Stimulated activated CD8-positive, alpha-beta memory T cell treated with anti-CD3 and anti-CD28 coated beads, Interleukin-15, amount 100 ng/mL, for 4 hours (primary cell): ENCODE data around the gene DNLZ.

Source experiments
- DNase-seq, 2 donors: peaks; one replicate each; pipeline ENCODE4 v3.0.0-alpha.2; 2020; ENCODE audit warnings: low read depth in 2 of 2

The DNLZ gene

DNA sequence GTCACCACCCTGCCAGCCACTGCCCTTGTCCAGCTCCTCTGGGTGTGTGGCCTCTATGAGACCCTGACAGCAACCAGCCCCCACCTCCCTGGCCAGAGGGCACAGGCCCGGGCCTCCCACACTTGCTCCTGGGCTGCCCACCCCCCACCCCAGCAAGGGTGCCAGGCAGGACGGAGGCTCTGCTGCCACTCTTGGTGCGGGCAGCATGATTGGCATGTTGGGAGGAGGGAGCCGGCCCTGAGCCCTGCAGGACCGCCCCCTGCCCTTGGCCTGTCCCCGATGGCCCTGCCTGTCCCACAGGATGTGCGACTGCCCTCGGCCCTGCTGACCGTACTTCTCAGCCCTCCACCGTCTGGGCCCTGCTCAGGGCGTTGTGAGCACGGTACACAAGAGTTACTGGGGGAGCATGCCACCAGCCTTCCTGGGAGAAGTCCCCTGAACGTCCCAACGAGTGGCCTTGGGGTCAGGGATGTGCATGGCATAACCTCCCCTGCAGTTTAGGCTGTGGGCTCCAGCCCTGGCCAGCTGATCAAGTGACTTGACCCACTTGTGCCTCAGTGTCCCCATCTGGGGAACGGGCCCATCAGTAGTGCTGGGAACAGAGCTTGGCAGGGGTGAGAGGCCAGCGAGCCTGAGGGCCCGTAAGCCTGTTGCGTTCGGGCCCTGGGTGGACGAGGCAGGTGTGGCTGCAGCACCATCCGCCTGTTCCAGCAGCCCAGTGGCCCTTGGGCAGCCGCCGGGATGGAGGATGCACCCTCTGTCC, 20.2 kb downstream of the DNLZ start:
- no peak for DNase-seq

DNA sequence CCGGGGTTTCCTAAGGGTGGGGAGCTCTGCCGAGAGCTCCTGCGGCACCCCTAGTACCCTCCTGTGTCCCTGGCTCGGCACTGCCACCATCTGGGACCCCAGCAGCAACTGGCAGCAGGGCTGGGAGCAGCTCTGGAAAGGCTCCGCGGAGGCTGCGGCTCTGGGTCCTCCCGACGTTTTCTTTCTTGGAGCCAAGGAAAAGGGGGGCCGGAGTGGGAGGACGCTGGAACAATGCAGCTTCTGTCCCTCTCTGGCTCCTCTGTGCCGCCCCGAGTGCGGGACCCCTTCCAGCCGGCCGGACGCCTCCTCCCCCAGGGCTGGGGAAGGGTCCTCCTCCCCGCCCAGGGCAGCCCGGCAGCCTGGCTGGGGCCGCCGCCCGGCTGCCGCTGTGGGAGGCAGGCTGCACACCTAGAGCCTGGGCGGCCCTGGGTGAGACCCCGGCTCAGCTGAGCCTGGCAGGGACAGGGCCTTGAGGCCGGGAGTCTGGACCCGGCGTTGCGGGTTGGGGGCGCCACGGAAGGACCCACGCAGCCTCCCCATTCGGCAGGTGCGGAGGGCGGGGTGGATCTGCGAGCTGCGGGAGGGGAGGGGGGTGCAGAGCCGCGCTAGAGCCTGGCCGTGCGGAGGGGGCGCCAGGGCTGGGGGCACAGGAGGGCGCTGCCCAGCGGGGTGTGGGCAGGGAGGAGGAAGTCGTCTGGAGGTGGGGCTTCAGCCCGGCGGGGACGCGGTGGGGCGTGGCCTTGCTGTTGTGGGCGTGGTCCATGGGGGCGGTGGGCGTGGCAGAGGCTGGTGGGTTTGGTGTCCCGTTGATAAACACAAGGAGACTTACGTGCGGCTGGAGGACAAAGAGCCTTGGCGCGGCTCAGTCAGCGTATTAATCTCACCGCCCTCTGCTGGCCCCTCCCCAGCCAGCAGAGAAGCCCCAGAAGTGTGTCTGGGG, 21.1 kb downstream of the DNLZ start:
- DNase-seq = peak in 1 of 2 donors; percentile 37

DNA sequence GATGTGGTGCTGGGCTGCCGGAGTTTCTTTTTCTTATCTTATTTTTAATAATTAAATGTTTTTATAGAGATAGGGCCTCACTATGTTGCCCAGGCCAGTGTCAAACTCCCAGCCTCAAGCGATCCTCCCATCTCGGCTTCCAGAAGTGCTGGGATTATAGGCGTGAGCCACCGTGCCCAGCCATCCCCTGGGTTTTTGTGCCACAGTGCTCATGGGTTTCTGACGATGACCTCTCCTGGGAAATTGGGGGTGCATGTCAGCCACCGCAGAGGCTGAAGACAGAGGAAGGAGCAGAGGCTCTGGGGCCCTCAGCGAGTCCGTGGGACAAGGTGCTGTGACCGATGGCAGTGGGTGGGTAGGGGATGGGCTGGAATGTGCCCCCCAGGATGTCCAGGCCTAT, 21.8 kb downstream of the DNLZ start:
- no peak for DNase-seq

DNA sequence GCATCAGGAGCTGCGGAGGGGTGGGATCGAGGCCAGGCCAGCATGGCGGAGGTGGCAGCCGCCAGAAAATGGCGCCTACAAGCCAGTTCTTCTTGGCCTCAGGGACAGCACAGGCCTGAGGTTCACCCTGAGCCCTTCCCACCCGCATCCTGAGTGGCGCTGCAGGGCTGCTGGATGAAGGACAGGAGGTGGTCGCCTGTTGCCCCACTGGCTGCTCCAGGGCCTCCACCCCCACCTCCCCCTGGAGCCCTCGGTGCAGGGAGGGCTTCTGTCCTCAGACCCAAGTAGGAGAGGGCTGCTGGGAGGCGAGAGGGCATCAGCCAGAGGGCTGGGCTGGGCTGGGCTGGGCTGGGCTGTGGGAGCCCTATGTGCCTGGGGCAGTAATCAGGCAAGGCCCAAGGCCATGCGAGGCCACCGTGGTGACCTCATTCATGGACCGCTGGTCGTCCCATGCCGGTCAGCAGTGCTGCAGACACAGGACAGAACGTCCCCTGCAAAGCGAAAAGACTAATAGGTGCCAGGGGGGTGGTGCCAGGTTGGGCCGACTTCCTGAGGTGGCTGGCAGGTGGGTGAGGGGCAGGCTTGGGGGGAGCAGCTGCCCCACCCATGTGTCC, 22.4 kb downstream of the DNLZ start:
- no peak for DNase-seq

DNA sequence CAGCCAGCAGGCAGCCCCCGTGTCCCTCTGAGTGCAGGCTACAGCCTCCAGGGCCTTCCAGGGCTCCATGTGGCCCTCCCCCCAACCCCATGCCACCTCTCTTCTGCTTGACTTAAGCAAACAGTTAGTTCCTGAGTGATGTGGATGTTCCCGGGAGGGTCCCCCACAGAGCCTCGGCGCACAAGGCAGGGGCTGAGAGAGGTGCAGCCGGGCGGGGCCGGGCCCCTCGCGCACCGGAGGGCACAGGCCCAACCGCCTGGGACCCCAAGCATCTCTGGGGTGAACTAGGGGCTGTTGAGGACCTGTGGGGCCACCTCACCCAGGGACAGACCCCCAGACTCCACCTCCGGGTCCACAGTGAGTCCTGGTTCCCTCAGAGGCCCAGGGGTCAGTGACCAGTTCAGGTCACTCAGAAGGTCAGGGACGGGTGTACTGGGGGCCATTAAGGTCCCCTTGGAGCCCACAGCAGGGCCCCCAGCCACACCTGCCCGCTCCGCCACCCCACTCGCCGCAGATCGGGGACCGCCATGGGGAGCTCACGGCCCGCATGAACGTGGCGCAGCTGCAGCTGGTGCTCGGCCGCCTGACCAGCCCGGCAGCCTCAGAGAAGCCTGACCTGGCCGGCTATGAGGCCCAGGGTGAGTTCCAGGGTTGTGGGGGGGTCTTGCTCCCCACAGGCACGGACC, 23.0 kb downstream of the DNLZ start:
- no peak for DNase-seq

DNA sequence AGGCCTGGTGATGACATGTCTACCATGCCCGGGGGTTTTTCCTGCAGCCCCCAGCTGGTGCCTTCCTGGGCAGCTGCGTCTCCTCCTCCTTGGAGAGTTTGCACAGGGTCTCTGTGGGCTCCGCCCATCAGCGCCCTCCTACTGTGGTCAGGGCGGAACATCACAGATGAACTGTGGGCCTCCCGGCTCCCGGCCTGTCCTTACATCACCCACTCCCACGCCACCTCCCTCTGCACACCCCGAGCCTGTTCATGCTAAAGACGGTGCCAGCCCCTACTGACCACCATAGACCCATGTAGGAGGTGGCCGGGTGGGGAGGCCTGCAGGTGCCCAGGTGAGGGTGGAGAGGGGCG, 23.6 kb downstream of the DNLZ start:
- DNase-seq = no peak

DNA sequence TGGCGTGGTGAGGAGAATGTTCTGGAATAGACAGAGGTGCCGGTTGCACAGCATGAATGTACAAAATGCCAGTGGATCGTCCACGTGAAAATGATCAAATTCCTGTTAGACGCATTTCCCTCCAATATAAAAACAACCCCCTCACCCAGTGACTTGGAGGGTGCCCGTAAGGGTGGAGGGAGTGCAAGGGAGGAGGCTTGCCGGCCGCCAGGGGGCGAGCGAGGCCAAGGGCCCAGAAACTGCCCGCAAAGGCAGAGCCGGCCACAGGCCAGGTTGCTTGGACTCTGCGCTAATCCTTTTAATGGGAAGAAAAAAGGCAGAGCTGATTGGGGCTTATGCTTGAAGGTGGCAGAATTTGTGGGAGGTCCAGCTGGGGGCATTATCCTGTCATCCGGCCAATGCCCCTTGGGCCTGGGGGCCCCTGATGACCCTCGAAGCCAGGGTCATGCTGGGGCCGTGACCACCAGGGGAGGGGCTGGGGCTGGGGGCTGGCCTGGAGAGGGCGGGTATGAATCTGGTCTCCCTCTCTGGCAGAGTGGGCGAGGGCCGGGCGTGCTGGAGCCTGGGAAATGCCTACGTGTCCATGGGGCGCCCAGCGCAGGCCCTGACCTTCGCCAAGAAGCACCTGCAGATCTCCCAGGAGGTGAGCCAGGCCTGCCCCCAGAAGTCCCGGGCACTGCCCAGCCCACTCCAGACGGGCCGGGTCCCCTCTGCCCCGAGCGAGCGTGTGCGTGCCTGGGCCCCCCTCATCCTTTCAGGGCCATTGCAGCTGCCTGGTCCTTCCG, 24.2 kb downstream of the DNLZ start:
- no peak for DNase-seq

DNA sequence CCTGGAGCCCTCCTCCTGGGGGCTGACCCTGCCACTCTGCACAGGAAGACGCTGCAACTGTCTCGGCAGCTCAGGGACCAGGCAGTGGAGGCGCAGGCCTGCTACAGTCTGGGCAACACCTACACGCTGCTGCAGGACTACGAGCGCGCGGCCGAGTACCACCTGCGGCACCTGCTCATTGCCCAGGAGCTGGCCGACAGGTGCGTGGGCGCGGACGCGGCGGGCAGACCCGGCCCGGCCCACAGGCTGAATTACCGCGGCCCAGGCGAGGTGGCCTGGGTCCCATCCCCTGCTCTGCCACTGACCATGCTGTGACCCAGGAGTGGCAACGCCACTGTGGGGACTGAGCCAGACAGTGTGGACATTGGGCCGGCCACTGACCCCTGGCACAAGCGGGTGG, 25.0 kb downstream of the DNLZ start:
- no peak for DNase-seq

DNA sequence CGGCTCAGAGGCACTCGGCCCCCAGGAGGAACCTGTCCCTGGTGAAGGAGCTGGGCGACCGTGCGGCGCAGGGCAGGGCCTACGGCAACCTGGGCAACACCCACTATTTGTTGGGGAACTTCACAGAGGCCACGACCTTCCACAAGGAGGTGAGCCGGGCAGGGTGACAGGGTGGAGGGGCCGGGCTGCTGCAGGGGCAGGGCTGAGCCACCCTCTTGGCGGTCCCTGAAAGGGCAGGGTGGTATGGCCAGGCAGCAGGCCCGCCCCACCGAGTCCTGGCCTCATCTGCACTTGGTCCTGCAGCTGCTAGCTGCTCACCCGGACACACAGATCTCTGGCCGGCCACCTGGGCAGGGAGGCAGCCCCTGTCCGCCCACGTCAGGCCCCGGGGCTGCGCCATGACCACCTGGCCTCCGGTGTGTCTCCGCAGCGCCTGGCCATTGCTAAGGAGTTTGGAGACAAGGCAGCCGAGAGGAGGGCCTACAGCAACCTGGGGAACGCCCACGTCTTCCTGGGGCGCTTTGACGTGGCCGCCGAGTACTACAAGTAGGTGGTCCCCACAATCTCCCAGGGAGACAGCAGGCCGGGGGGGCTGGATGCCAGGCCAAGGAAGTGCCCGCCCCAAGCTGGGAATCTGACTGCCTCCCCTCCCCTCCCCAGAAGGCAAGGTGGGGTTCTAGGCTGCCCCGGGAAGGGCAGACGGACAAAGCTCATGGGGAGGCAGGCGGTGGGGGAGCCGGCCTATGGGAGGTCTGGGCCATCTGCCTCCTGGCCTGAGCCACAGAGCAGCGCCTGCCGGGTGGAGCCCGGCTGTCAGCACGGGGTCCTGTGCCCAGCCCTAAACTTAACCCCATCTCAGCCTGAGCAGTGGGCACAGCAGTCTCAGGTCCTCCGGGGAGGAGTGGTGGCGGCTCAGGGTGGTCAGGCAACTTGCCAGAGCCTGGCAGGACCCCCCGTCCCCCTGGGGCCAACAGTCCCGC, 25.8 kb downstream of the DNLZ start:
- no peak for DNase-seq

DNA sequence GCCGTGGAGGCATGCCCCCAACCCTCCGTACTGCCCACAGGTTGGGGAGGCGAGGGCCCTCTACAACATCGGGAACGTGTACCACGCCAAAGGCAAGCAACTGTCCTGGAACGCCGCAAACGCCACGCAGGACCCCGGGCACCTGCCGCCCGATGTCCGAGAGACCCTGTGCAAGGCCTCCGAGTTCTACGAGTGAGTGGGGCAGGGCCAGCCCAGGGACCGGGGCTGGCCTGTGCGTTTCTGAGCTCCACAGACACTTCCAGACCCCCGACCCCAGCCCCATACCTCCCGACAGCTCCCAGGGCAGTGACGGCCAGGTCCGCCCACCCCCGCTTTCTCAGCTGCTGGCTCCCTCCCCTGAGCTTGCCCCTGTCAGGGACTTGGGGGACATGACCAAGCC, 26.7 kb downstream of the DNLZ start:
- DNase-seq = no peak

DNA sequence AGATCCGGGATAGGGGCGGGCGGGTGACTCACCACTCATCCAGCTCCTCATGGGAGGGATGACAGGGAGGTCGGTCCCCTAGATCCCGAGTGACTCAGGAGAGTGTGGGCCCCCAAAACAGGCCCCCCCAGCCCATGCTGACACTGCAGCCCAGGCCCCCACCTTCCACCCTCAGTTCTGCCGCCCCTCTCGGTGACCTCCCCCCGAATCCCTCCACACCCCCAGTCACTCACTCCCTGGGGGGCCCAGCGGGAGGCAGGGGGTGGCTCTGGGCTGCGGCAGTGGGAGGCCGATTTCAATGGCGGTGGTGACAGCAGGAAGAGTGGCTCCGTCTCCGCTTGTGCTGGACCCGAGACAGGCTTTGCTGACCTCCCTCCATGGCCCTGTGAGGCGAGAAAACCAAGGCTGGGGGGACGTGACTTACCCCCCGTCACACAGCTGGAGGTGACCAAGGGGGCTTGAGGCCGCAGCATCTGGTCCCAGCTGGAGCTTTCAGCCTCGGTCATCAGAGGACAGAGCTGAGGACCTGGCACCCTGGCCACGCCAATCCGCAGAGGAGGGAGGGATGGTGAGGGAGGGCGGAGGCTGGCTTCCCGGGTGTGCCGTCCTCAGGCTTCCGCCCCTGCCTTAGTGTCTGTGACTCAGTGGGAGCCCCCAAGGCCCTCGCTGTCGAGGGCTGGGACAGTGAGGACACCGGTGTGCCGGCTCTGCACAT, 27.2 kb downstream of the DNLZ start:
- DNase-seq = no peak

DNA sequence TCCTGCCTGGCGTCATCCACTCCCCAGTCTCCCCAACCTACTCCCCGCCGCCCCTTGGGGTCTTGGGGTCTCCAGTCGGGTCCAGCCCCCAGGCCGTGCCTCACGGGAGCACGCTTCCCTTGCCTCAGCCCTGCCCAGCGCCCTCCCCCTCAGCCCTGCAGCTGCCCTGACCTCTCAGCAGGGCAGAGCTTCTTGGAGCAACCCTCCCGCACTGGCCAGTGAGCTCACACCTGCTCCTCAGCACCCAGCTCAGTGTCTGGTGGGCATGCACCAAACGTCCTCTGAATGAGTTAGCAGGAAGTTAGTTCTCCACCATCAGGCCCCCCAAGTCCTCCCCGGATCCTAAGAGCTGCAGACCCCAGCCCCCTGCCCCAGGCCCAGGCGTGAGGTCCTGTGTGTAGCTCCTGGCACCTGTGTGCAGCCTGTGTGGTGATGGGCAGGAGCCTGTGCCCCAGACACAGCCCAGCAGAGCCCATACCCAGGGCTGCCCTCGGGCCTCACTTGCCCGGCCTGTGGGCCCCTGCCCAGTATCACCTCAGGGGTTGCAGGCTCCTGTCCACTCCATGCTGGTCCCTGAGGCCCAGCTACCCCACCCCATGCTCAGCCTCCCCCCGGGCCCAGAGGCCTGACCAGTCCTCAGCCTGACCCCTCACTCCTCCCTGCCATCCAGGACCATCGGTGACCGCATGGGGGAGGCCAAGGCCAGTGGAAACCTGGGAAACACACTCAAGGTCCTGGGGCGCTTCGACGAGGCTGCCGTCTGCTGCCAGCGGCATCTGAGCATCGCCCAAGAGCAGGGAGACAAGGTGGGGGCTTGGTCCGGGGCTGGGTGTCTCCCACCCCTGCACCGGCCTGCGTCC, 28.0 kb downstream of the DNLZ start:
- DNase-seq = no peak

DNA sequence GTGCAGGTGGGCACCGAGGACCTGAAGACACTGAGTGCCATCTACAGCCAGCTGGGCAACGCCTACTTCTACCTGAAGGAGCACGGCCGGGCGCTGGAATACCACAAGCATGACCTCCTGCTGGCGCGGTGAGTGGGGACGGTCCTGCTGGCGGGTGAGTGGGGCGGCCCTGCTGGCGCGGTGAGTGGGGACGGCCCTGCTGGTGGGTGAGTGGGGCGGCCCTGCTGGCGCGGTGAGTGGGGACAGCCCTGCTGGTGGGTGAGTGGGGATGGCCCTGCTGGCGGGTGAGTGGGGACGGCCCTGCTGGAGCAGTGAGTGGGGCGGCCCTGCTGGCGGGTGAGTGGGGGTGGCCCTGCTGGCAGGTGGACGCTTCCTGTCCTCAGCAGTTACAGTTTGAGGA, 29.0 kb downstream of the DNLZ start:
- DNase-seq = no peak

DNA sequence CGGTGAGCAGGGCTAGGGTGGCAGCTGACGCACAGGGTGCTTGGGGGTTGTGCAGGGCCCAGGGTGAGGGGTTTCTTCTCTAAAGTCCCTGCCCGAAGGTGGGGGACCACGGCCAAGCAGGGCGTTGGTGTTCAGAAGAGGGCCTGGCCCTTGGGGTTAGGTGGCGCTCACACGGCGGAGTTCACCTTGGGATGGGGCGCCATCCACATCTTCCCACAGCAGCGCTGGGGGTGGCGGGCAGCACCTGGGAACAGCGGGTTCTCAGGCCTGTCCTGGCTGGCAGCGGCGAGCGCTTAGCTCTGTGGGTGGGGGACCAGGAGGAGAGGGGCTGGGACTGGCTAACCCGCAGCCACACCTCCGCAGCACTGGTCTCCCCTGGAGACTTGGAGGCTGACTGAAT, 30.1 kb downstream of the DNLZ start:
- no peak for DNase-seq

DNA sequence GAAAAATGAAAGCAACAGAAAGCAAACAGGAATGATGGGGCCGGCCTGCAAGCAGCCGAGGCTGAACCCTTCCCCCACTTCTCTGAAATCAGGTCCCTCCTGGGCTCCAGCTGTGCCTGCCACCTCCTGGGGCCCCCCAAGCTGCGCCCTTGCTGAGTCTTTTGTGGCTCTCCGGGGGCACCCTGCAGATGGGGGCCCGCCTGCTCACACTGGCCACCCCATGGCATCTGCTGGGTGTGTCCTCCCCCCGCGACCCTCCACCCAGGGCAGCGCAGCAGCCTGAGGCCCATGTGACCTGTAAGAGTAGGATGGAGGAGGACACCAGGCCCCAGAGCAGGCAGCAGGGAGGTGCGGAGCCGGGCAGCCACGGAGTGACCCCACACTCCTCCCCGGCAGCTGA, 30.5 kb downstream of the DNLZ start:
- no peak for DNase-seq

DNA sequence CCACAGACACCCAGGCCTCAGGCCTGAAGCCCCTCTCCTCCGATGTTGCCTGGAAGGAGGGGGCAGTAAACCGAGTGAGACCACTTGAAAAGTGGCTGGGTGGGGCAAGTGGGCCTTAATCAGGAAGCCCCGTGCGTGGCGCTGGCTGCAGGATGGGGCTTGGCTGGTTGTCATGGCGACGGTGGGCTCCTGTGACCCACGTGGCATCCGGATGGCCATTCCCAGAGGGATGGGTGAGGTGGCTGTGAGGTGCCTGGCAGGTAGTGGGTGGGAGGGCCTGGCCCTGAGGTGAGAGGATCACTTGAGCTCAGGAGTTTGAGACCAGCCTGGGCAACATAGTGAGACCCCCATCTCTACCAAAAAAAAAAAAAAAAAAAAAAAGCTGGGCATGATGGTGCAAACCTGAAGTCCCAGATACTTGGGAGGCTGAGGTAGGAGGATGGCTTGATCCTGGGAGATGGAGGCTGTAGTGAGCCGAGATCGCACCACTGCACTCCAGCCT, 31.0 kb downstream of the DNLZ start:
- DNase-seq = no peak

DNA sequence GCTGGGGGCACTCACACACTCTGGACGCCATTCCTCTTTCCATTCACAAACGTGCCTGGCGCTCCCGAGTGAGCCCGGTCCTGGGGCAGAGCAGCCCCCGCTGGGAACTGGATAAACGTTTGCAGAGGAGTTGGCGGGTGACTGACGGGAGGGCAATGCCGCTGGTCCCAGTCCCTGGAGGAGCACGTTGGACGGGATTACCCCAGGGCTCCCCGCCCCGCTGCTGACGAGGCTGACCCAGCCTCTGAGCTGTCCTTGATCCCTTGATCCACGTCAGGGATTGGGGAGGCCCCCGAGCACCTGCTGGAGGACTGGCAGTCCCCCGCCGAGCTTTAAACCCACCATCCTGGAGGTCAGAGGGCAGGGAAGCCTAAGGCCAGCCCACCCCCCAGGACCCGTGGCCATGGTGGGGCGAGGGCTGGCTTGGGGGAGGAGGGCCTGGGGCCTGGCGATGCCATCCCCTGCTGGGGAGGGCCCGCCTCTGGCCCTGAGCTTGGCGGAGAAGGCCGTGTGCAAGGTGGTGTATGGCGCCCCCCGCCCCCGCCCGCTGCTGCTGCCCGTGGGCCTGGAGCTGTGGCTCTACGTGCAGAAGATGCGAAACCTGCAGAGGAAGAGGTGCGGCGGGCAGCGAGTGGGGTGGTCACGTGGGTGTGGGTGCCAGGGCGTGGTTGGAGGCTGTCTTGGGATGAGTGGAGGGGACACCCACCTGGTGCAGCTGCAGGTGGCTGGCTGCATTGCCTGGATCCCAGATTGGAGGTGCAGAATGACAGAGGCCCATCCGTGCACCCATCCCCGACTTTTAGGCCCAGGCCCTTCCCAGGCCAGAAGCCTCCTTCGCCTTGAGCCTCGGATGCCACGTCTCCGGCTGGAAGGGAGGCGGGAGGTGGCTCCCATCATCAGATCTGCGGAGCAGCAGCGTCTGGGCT, 31.7 kb downstream of the DNLZ start:
- DNase-seq = no peak
